ENCODE results near the gene PSRC1.

Gene PSRC1

GRCh38 chr1:109246141-109246551 lies 36.8 kb downstream of the PSRC1 start:
- Histone ChIP-seq H3K79me2 (ENCODE audit: insufficient read depth, low read length) (no peaks in the 10 kb centered on the region), H4K20me1 (ENCODE audit: insufficient read depth, low read length, poor library complexity, severe bottlenecking) (no peaks in the 10 kb centered on the region), H3K4me3 (ENCODE audit: low read length, poor library complexity, severe bottlenecking) (no peak overlapping the region), H3K27me3 (ENCODE audit: insufficient read depth, low read length, poor library complexity, severe bottlenecking) (peaks cover 9% of the 10 kb centered on the region), H3K9me2 (replicated peaks; ENCODE audit: low read depth, low read length) (no peaks in the 10 kb centered on the region), H3F3A (ENCODE audit: low read depth) (no peaks in the 10 kb centered on the region), H3K36me3 (ENCODE audit: insufficient read depth, low read length) (no peaks in the 10 kb centered on the region), H3K9ac (ENCODE audit: low read depth, low read length, poor library complexity, severe bottlenecking) (no peak overlapping the region), H3K4me1 (ENCODE audit: insufficient read depth, low read length, poor library complexity, severe bottlenecking) (peaks cover 5% of the 10 kb centered on the region), H2AFZ (ENCODE audit: low read length) (no peak overlapping the region), H3K9me3 (ENCODE audit: insufficient read depth, low read depth, low read length) (no peaks in the 10 kb centered on the region), H3K4me2 (ENCODE audit: low read depth, low read length, poor library complexity, severe bottlenecking) (no peak overlapping the region)
- no peak for TF ChIP-seq EZH2phosphoT487 (IDR thresholded peaks at IDR 0.05; ENCODE audit: borderline replicate concordance)
- no peak for TF ChIP-seq CTCF (conservative IDR thresholded peaks at IDR 0.05; ENCODE audit: low read length)

- Histone ChIP-seq H3K4me2 (ENCODE audit: low read depth, low read length, poor library complexity, severe bottlenecking) (no peak overlapping the region), H3K36me3 (ENCODE audit: insufficient read depth, low read length) (peaks cover 1% of the 10 kb centered on the region; the same call in 1 of the 2 replicates), H3K4me3 (ENCODE audit: low read length, poor library complexity, severe bottlenecking) (no peak overlapping the region), H3K9me3 (ENCODE audit: insufficient read depth, low read depth, low read length) (no peaks in the 10 kb centered on the region), H2AFZ (ENCODE audit: low read length) (no peak overlapping the region), H3K9ac (ENCODE audit: low read depth, low read length, poor library complexity, severe bottlenecking) (no peak overlapping the region), H3K27me3 (ENCODE audit: insufficient read depth, low read length, poor library complexity, severe bottlenecking) (no peaks in the 10 kb centered on the region), H3K4me1 (ENCODE audit: insufficient read depth, low read length, poor library complexity, severe bottlenecking) (peaks cover 2% of the 10 kb centered on the region), H3K9me2 (replicated peaks; ENCODE audit: low read depth, low read length) (no peaks in the 10 kb centered on the region), H3K79me2 (ENCODE audit: insufficient read depth, low read length) (no peaks in the 10 kb centered on the region), H4K20me1 (ENCODE audit: insufficient read depth, low read length, poor library complexity, severe bottlenecking) (no peaks in the 10 kb centered on the region), H3F3A (ENCODE audit: low read depth) (no peaks in the 10 kb centered on the region)
- no peak for TF ChIP-seq CTCF (conservative IDR thresholded peaks at IDR 0.05; ENCODE audit: low read length)
- no peak for TF ChIP-seq EZH2phosphoT487 (IDR thresholded peaks at IDR 0.05; ENCODE audit: borderline replicate concordance)
These were observed 38.9 kb downstream of the PSRC1 start for GRCh38 chr1:109243860-109244552.

- no peak overlapping the region for H3K4me3 ChIP-seq (ENCODE audit: low read length, poor library complexity, severe bottlenecking)
- H3K4me1 ChIP-seq (ENCODE audit: insufficient read depth, low read length, poor library complexity, severe bottlenecking): no peaks in the 10 kb centered on the region
- H3F3A ChIP-seq (ENCODE audit: low read depth): no peaks in the 10 kb centered on the region
- H4K20me1 ChIP-seq (ENCODE audit: insufficient read depth, low read length, poor library complexity, severe bottlenecking): no peaks in the 10 kb centered on the region
- H3K9me3 ChIP-seq (ENCODE audit: insufficient read depth, low read depth, low read length): no peaks in the 10 kb centered on the region
- TF ChIP-seq EZH2phosphoT487 (IDR thresholded peaks at IDR 0.05; ENCODE audit: borderline replicate concordance) (no peak), CTCF (conservative IDR thresholded peaks at IDR 0.05; ENCODE audit: low read length) (no peak)
- H3K4me2 ChIP-seq (ENCODE audit: low read depth, low read length, poor library complexity, severe bottlenecking): no peak overlapping the region
- no peak overlapping the region for H2AFZ ChIP-seq (ENCODE audit: low read length)
- H3K79me2 ChIP-seq (ENCODE audit: insufficient read depth, low read length): no peaks in the 10 kb centered on the region
- no peak overlapping the region for H3K9ac ChIP-seq (ENCODE audit: low read depth, low read length, poor library complexity, severe bottlenecking)
- peaks cover 9% of the 10 kb centered on the region; the same call in 1 of the 2 replicates for H3K36me3 ChIP-seq (ENCODE audit: insufficient read depth, low read length)
- no peaks in the 10 kb centered on the region for H3K9me2 ChIP-seq (replicated peaks; ENCODE audit: low read depth, low read length)
- no peaks in the 10 kb centered on the region for H3K27me3 ChIP-seq (ENCODE audit: insufficient read depth, low read length, poor library complexity, severe bottlenecking)
These were observed 39.7 kb downstream of the PSRC1 start for GRCh38 chr1:109243221-109243620.
